Natural killer cell (primary cell): ENCODE measurements around the gene TMEM182. TPM values are rescaled to one million over a fixed set of nuclear protein-coding genes. Genes with fewer than 3 reads are reported as not detected.

Experiments used
- ATAC-seq, 3 donors: fragments of 150-1000 bp in 2 of 3; fragments of 200-7000 bp in 1 of 3; cut with Tn5 transposase; 1 replicate in 1 of 3; 2 replicates in 2 of 3; pipeline ENCODE4 v1.10.0; 2021; ENCODE audit warnings: mild to moderate bottlenecking in 2 of 3, moderate library complexity in 2 of 3
- DNase-seq, 2 donors: peaks; one replicate each; pipeline versions ENCODE4 v3.0.0 to v3.0.0-alpha.2; 2013 to 2021; ENCODE audit warnings: mixed read lengths in 1 of 2
- H3K27ac ChIP-seq: one replicate; pipeline ENCODE4 v1.5.1; 2013; ENCODE audit warnings: mild to moderate bottlenecking, low read length
- H3K27me3 ChIP-seq: one replicate; pipeline ENCODE4 v1.6.1; 2013; ENCODE audit warnings: low read length; ENCODE audit not compliant: control insufficient read depth, insufficient read depth
- H3K36me3 ChIP-seq: one replicate; pipeline ENCODE4 v1.6.1; 2013; ENCODE audit warnings: low read length; ENCODE audit not compliant: control insufficient read depth, insufficient read depth
- H3K4me1 ChIP-seq: one replicate; pipeline ENCODE4 v1.6.1; 2013; ENCODE audit warnings: low read length; ENCODE audit not compliant: control insufficient read depth, insufficient read depth
- H3K4me3 ChIP-seq: one replicate; pipeline ENCODE4 v1.5.1; 2013; ENCODE audit warnings: low read length
- H3K9me3 ChIP-seq: one replicate; pipeline ENCODE4 v1.6.1; 2013; ENCODE audit warnings: low read length; ENCODE audit not compliant: control insufficient read depth, insufficient read depth
- H3K27ac Mint-ChIP-seq, 2 donors: one replicate each; pipeline ENCODE4 v1.8.0; 2022; ENCODE audit warnings: mild to moderate bottlenecking in 2 of 2, mixed read lengths in 2 of 2, moderate library complexity in 1 of 2
- H3K27me3 Mint-ChIP-seq, 2 donors: one replicate each; pipeline ENCODE4 v1.8.0; 2022; ENCODE audit warnings: low read depth in 2 of 2, mixed read lengths in 2 of 2
- H3K36me3 Mint-ChIP-seq: one replicate; pipeline ENCODE4 v1.8.0; 2022; ENCODE audit warnings: mixed read lengths
- H3K4me1 Mint-ChIP-seq, 2 donors: one replicate each; pipeline ENCODE4 v1.8.0; 2022; ENCODE audit warnings: mixed read lengths in 2 of 2
- H3K4me3 Mint-ChIP-seq: one replicate; pipeline ENCODE4 v1.8.0; 2022; ENCODE audit warnings: mild to moderate bottlenecking, moderate library complexity, mixed read lengths
- H3K9me3 Mint-ChIP-seq, 2 donors: one replicate each; pipeline ENCODE4 v1.8.0; 2022; ENCODE audit warnings: mixed read lengths in 2 of 2
- WGBS: methylation state at CpG from one replicate; pipeline ENCODE4 v1.1.7; 2013; ENCODE audit warnings: missing lambda C conversion rate; ENCODE audit not compliant: insufficient coverage; 5-methylcytosine and 5-hydroxymethylcytosine counted together
- intact Hi-C: fragments of 100-400 bp; cut with micrococcal nuclease; formaldehyde crosslinking; loops from one replicate; pipeline ENCODE4 v1.14.2; 2022
- total RNA-seq, 4 donors: library from RNA; stranded (reverse); fragments of 120-200 nt in 1 of 4; gene quantifications; one replicate each; pipeline versions ENCODE4 v1.2.3 to v1.2.4, GENCODE V29; 2013 to 2022
- TF ChIP-seq, protein P1 (sequence below): fragments of 200-600 bp; IDR thresholded peaks from one replicate; pipeline ENCODE4 v1.8.0; 2022; ENCODE audit warnings: antibody characterized with exemption

Gene TMEM182
- total RNA-seq, 3 donors from 2014 or later (not counting 1 experiment from before 2014, with no cell fraction given), result 3.2 to 4.9 (median 4.1) TPM

DNA sequence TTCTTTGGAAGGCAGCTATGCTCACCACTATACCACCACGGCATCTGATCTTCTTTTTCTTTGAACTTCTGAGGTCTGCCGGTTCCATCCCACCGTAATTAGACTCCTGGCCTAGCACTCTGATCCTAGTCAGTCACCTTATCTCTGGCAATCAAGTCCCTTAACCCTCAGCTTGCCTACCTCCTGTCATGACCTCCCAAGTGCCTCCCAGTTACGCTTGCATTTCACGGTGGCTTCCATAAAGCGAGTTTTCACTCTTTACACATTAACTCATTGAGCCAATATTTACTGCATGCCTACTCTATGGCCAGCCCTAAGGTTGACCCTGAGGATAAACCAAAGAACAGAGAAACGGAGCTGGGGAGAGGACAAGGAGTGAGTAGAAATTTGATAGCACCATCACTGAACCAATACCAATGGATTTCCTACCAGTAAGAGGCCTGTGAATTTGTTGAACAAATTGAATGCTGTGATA lies 37.8 kb upstream of the TMEM182 start:
- H3K27me3 Mint-ChIP-seq, result no peaks in the 10 kb centered on the region
- H3K4me3 Mint-ChIP-seq, result no peak overlapping the region
- WGBS, result 93% methylated on average over 6 of the region's 7 CpGs
- H3K36me3 Mint-ChIP-seq, result peaks cover 23% of the 10 kb centered on the region
- no peaks in the 10 kb centered on the region for H3K9me3 Mint-ChIP-seq
- H3K36me3 ChIP-seq, result peaks cover 42% of the 10 kb centered on the region
- TF ChIP-seq, protein P1, sequence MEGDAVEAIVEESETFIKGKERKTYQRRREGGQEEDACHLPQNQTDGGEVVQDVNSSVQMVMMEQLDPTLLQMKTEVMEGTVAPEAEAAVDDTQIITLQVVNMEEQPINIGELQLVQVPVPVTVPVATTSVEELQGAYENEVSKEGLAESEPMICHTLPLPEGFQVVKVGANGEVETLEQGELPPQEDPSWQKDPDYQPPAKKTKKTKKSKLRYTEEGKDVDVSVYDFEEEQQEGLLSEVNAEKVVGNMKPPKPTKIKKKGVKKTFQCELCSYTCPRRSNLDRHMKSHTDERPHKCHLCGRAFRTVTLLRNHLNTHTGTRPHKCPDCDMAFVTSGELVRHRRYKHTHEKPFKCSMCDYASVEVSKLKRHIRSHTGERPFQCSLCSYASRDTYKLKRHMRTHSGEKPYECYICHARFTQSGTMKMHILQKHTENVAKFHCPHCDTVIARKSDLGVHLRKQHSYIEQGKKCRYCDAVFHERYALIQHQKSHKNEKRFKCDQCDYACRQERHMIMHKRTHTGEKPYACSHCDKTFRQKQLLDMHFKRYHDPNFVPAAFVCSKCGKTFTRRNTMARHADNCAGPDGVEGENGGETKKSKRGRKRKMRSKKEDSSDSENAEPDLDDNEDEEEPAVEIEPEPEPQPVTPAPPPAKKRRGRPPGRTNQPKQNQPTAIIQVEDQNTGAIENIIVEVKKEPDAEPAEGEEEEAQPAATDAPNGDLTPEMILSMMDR, result no peak
- intact Hi-C loops, result no loop called here
- ATAC-seq (no peak), DNase-seq (no peak)
- H3K27ac ChIP-seq, result no peak overlapping the region
- no peaks in the 10 kb centered on the region for H3K9me3 ChIP-seq
- no peak overlapping the region for H3K27ac Mint-ChIP-seq
- H3K4me1 Mint-ChIP-seq, result no peaks in the 10 kb centered on the region
- no peak overlapping the region for H3K4me3 ChIP-seq
- no peaks in the 10 kb centered on the region for H3K4me1 ChIP-seq
- H3K27me3 ChIP-seq, result no peaks in the 10 kb centered on the region

DNA sequence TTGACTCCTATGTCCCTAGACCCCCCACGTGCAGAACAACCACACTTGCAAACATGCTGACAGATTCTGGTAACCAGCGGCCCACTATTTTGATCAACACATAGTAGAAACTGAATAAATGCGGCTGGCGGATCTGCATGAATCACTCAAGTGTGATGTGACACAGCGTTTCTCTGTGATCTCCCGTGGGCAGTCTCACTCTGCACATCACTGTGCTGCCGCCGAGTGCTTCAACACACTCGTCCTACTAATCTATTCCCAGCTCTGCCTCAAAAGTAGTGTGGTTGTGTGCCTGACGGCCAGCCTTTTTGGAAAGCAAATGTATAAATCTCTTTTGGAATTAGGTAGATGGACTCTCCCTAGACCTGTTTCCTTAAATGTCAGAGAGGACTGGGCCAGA lies 37.3 kb upstream of the TMEM182 start:
- Mint-ChIP-seq H3K9me3 (no peaks in the 10 kb centered on the region), H3K4me1 (no peaks in the 10 kb centered on the region), H3K36me3 (peaks cover 23% of the 10 kb centered on the region), H3K4me3 (no peak overlapping the region), H3K27me3 (no peaks in the 10 kb centered on the region), H3K27ac (no peak overlapping the region)
- WGBS, result 97% methylated on average over 10 of the region's 10 CpGs
- Histone ChIP-seq H3K4me1 (no peaks in the 10 kb centered on the region), H3K27ac (no peak overlapping the region), H3K4me3 (no peak overlapping the region), H3K36me3 (peaks cover 43% of the 10 kb centered on the region), H3K9me3 (no peaks in the 10 kb centered on the region), H3K27me3 (no peaks in the 10 kb centered on the region)
- intact Hi-C loops, result no loop called here
- no peak for DNase-seq
- TF ChIP-seq, protein P1, result no peak
- ATAC-seq, result no peak

DNA sequence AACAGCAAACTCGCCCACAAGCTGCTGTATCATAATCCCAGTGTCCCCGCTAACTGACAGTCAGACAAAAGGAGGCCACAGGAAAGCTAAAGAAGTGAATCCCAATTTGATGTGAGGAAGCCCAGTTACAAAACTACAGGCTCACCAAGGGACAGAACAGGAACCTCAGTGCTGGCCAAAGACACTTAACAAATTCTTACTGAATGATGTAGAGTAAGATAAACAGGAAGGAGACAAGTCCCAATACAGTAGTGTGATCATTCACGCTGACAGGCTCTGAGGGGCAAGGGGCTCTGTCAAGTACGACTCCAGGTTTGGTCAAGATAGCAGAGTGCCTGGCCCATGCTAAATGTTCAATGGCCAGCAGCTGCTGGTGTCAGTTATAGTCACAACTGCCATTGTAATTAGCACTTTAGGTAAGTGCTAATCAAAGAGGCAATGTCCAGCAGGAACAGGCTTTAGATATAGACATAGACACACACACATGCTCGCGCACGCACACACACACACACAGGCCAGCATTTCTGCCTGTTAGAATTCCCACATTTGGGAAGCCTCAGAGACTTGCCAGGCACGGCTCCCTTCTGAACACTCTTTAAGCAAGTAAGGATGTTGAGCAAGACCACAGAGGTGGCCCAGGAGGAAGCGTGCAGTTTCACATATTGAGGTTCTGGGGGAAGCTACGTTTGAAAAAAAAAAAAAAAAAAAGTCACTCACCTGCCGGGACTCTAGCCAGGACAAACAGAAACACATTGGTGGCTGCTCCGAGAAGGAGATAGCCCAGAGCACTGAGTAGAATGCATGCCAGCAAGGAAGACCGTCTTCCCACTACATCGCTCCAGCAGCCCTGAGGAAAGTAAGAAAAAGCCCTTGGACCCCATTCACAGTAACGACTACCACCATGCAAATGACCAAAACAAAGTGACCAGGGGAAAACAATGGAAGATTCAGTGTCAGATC lies 35.4 kb upstream of the TMEM182 start:
- no peak overlapping the region for H3K27ac ChIP-seq
- Mint-ChIP-seq H3K4me1 (no peaks in the 10 kb centered on the region), H3K27ac (no peak overlapping the region), H3K4me3 (no peak overlapping the region), H3K27me3 (no peaks in the 10 kb centered on the region), H3K9me3 (no peaks in the 10 kb centered on the region), H3K36me3 (peaks cover 23% of the 10 kb centered on the region)
- H3K36me3 ChIP-seq, result peaks cover 41% of the 10 kb centered on the region
- intact Hi-C loops, result no loop called here
- DNase-seq (no peak), ATAC-seq (no peak)
- no peaks in the 10 kb centered on the region for H3K27me3 ChIP-seq
- no peaks in the 10 kb centered on the region for H3K4me1 ChIP-seq
- H3K9me3 ChIP-seq, result no peaks in the 10 kb centered on the region
- 88% methylated on average over 15 of the region's 15 CpGs for WGBS
- H3K4me3 ChIP-seq, result no peak overlapping the region
- TF ChIP-seq, protein P1, result no peak
